ENCODE results near the gene PIEZO1. TPM values are rescaled to one million over a fixed set of nuclear protein-coding genes. Genes with fewer than 3 reads are reported as not detected.

PIEZO1 gene
- total and polyA plus RNA-seq, 9 of the 15 experiments (the other 6 are each of a cell fraction or from before 2014, with no cell fraction given) = 3.6 to 432 (median 131) TPM

- TF ChIP-seq RREB1 (CRISPR knock-in tag; IDR thresholded peaks at IDR 0.05) (no peak), ZNF512 (tag; IDR thresholded peaks at IDR 0.05) (no peak), E4F1 (CRISPR knock-in tag; IDR thresholded peaks at IDR 0.05; ENCODE audit: borderline replicate concordance) (no peak), HOXB6 (CRISPR knock-in tag; IDR thresholded peaks at IDR 0.05; ENCODE audit: borderline replicate concordance) (no peak), SIRT6 (IDR thresholded peaks at IDR 0.05; ENCODE audit: low read depth, low read length) (no peak), MCM3 (IDR thresholded peaks at IDR 0.05) (no peak), IRF1 (CRISPR knock-in tag; IDR thresholded peaks at IDR 0.05; ENCODE audit: borderline replicate concordance) (no peak), TFAP4 (CRISPR knock-in tag; IDR thresholded peaks at IDR 0.05; ENCODE audit: borderline replicate concordance) (peak; percentile 92), THRA (IDR thresholded peaks at IDR 0.05) (no peak), SRSF3 (IDR thresholded peaks at IDR 0.05; ENCODE audit: insufficient read depth, low read length) (no peak), ZNF551 (CRISPR knock-in tag; IDR thresholded peaks at IDR 0.05) (no peak), EWSR1 (IDR thresholded peaks at IDR 0.05; ENCODE audit: borderline replicate concordance, low read depth, partially characterized antibody) (no peak), HNRNPUL1 (IDR thresholded peaks at IDR 0.05; ENCODE audit: low read length) (no peak)
These were observed 96.8 kb downstream of the PIEZO1 start (continued) for GRCh38 chr16:88688013-88688778.
